ENCODE data around the gene LIX1. TPM values are rescaled to one million over a fixed set of nuclear protein-coding genes. Genes with fewer than 3 reads are reported as not detected.

The LIX1 gene
- total RNA-seq, 1 experiment from 2014 or later: not detected

DNA sequence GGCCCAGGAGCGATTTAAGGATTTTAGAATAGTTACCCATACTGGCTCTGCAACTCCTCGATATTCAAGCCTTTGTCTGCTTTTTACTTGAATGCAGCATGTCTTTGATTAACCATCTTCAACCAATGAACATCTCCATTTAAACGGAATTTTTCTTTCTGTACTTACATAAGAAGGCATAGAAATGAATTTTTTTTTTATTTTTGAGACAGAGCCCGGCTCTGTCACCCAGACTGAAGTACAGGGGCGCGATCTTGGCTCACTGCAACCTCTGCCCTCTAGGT is 41.5 kb upstream of the LIX1 start:
- Histone ChIP-seq H3K79me2 (ENCODE audit: low read length) (peaks cover 35% of the 10 kb centered on the region), H3K36me3 (ENCODE audit: low read depth, low read length) (peaks cover 10% of the 10 kb centered on the region), H3K9me2 (replicated peaks; ENCODE audit: low read length) (no peaks in the 10 kb centered on the region), H4K20me1 (ENCODE audit: low read length) (no peaks in the 10 kb centered on the region), H3K27ac (ENCODE audit: low read length) (peak overlapping the region; percentile 85), H3K4me1 (ENCODE audit: insufficient read depth, low read length) (peaks cover 14% of the 10 kb centered on the region), H2AFZ (ENCODE audit: low read length) (peak overlapping the region; percentile 95), H3K27me3 (ENCODE audit: low read length) (no peaks in the 10 kb centered on the region), H3K4me3 (ENCODE audit: low read length) (peak overlapping the region; percentile 84), H3K9ac (ENCODE audit: low read length) (peak overlapping the region; percentile 88), H3F3A (ENCODE audit: low read length, unreplicated experiment) (no peaks in the 10 kb centered on the region), H3K9me3 (ENCODE audit: low read length) (no peaks in the 10 kb centered on the region), H3K4me2 (ENCODE audit: low read length) (peak overlapping the region; percentile 90)
- intact Hi-C loops (cut with micrococcal nuclease): loop anchor here (2.0 to 5.0 kb wide), 3 partner anchors 41 to 1589 kb away; partner anchors contain the start of gene RGMB
- ATAC-seq: no peak
- BruUV-seq (replicated peaks): TSS peak; percentile 75
- no peak for TF ChIP-seq EZH2phosphoT487 (IDR thresholded peaks at IDR 0.05; ENCODE audit: borderline replicate concordance, low read length)
- no peak for TF ChIP-seq EZH2 (IDR thresholded peaks at IDR 0.05; ENCODE audit: low read length, unreplicated experiment)
- TF ChIP-seq, protein P1, sequence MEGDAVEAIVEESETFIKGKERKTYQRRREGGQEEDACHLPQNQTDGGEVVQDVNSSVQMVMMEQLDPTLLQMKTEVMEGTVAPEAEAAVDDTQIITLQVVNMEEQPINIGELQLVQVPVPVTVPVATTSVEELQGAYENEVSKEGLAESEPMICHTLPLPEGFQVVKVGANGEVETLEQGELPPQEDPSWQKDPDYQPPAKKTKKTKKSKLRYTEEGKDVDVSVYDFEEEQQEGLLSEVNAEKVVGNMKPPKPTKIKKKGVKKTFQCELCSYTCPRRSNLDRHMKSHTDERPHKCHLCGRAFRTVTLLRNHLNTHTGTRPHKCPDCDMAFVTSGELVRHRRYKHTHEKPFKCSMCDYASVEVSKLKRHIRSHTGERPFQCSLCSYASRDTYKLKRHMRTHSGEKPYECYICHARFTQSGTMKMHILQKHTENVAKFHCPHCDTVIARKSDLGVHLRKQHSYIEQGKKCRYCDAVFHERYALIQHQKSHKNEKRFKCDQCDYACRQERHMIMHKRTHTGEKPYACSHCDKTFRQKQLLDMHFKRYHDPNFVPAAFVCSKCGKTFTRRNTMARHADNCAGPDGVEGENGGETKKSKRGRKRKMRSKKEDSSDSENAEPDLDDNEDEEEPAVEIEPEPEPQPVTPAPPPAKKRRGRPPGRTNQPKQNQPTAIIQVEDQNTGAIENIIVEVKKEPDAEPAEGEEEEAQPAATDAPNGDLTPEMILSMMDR (conservative IDR thresholded peaks at IDR 0.05; ENCODE audit: low read depth, low read length): no peak
- ChIA-PET CTCF (no interaction called here), POLR2A (ENCODE audit: unreplicated experiment) (no interaction called here)
- DNase-seq: no peak

DNA sequence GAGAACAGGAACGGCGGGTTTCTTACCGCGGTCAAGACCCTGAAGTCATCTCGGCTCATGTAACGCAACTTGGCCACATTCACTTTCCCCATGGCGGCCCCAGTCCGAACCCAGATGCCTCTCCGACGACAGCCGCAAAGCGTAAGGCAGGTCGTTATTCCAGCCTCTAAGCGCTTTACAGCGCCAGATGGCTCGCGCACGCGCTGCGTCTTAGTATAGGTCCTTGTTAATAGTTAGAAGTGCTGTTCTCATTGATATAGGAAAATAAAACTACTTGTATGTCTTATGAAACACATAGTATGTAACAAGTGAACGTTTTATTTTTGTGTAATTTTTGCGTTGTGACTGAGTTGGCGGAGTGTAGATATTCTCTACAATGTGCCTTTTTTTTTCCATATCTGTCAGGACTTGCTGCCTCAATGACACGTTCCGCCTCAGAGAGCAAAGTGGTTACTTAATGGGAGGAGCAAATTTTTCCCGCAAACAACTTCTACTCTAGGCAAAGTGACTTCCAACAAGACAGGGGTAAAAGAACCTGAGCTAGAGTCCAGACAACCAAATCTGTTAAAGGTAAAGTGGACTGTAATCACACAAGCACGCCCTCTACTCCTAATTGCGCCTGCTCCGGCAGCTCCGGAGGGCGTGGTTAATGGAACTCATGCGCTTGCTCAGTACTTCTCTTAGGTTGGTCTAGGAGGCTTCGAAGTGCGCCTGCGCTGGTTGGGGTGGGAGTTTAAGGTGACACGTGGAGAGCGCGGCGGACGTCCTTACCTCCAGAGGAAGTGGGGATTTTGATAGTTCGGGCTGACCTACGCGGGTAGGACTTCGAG is 40.9 kb upstream of the LIX1 start, which contains the start of gene RIOK2:
Gene RIOK2 (minus strand): TSS at position 148 of the 830 bp plus-strand sequence. CDS start 56 bp downstream, at position 92.
- DNase-seq (peak; percentile 95), ATAC-seq (peak; percentile 90)
- peak within 1 kb of the TSS; percentile 85 for H3K27ac ChIP-seq (ENCODE audit: low read length)
- peaks cover 14% of the 10 kb centered on the region for H3K4me1 ChIP-seq (ENCODE audit: insufficient read depth, low read length)
- no peaks in the 10 kb centered on the region for H3K9me3 ChIP-seq (ENCODE audit: low read length)
- H3K4me2 ChIP-seq (ENCODE audit: low read length): peak within 1 kb of the TSS; percentile 90
- TSS peak; percentile 11 for BruUV-seq (replicated peaks)
- H3K36me3 ChIP-seq (ENCODE audit: low read depth, low read length): peaks cover 13% of the 10 kb centered on the region
- no peaks in the 10 kb centered on the region for H3K27me3 ChIP-seq (ENCODE audit: low read length)
- peak within 1 kb of the TSS; percentile 95 for H2AFZ ChIP-seq (ENCODE audit: low read length)
- peak within 1 kb of the TSS; percentile 88 for H3K9ac ChIP-seq (ENCODE audit: low read length)
- intact Hi-C loops (cut with micrococcal nuclease): loop anchor here (2.0 to 5.0 kb wide), 3 partner anchors 41 to 1589 kb away; partner anchors contain the start of gene RGMB
- no peaks in the 10 kb centered on the region for H3K9me2 ChIP-seq (replicated peaks; ENCODE audit: low read length)
- peak within 1 kb of the TSS; percentile 84 for H3K4me3 ChIP-seq (ENCODE audit: low read length)
- H3F3A ChIP-seq (ENCODE audit: low read length, unreplicated experiment): no peaks in the 10 kb centered on the region
- no peak for TF ChIP-seq EZH2 (IDR thresholded peaks at IDR 0.05; ENCODE audit: low read length, unreplicated experiment)
- TF ChIP-seq, protein P1 (conservative IDR thresholded peaks at IDR 0.05; ENCODE audit: low read depth, low read length): no peak
- no peak for TF ChIP-seq EZH2phosphoT487 (IDR thresholded peaks at IDR 0.05; ENCODE audit: borderline replicate concordance, low read length)
- POLR2A ChIA-PET (ENCODE audit: unreplicated experiment): no interaction called here
- no peaks in the 10 kb centered on the region for H4K20me1 ChIP-seq (ENCODE audit: low read length)
- peaks cover 37% of the 10 kb centered on the region for H3K79me2 ChIP-seq (ENCODE audit: low read length)
- CTCF ChIA-PET: interaction anchor here (0.6 kb wide), 2 partner anchors 431 to 1588 kb away, joined by 5 to 13 read pairs; no protein-coding TSS in a partner anchor
